Stimulated activated CD4-positive, alpha-beta T cell treated with anti-CD3 and anti-CD28 coated beads, Interleukin-1b, Interleukin-23, amount 100 ng/mL, for 1 hour (primary cell): Measurements from ENCODE around the gene ERVK3-1.
A peak's percentile ranks its signal among the peaks of the same experiment; 100 is the strongest.
"Not testable (repeated sequence)": the region's sequence is repeated elsewhere in the genome, so short reads cannot be mapped to it uniquely, and the experiment has no call there.

ENCODE experiments used
- DNase-seq, 2 donors: peaks; one replicate each; pipeline ENCODE4 v3.0.0-alpha.2; 2020; ENCODE audit warnings: low read depth in 2 of 2

Gene ERVK3-1

GRCh38 chr19:58304748-58305064 lies 471 bp upstream of the ERVK3-1 start:
- no peak for DNase-seq

DNA sequence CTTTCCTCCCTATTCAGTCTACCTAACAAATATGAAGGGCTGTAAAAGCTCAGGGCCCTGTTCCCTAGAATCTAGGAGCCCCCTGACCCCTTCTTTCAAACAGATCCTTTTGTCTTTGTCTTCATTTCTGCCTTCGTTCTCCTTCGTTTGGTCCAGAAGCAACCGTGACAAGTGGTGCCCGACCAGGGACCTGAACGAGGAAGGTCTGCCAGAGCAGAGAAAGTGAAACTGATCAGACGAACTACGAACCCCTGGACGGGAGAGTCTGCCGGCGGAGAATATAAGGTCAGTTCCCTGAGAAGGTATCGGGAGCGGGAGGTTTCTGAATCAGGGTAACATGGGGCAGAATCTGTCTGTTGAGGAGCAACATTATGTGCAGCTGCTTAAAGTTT lies 751 bp downstream of the ERVK3-1 start:
- no peak for DNase-seq

GRCh38 chr19:58307736-58308135 lies 2.6 kb downstream of the ERVK3-1 start:
- DNase-seq: no peak

- DNase-seq: not testable (repeated sequence)
Observed at GRCh38 chr19:58310685-58311084, 5.5 kb downstream of the ERVK3-1 start.

DNA sequence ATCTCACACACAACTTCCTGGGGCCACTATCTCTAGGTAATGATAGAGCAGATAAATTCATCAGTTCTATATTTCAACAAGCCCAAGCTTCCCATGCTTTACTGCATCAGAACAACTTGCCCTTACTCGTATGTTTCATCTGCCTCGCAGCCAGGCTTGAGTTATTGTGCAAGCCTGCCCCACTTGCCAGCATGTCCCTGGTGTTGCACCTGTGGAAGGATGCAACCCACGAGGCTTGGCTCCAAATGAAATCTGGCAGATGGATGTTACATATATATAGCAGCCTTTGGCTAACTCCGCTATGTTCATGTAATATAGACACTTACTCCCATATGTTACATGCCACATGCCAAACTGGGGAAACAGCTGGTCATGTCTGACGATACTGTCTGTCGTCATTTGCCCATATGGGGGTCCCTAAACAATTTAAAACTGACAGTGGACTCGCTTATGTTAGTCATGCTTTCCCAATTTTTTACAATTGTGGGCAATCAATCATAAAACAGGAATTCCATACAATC lies 6.2 kb downstream of the ERVK3-1 start:
- DNase-seq: no peak

GRCh38 chr19:58315580-58315979 lies 10.4 kb downstream of the ERVK3-1 start:
- DNase-seq: no peak

- DNase-seq: no peak
Observed at GRCh38 chr19:58317476-58318072, 12.4 kb downstream of the ERVK3-1 start.

- DNase-seq: no peak
Observed at GRCh38 chr19:58318297-58318696, 13.1 kb downstream of the ERVK3-1 start.

- no peak for DNase-seq
Observed at GRCh38 chr19:58319241-58319640, 14.1 kb downstream of the ERVK3-1 start.

GRCh38 chr19:58325311-58326022 lies 20.3 kb downstream of the ERVK3-1 start:
- no peak for DNase-seq

DNA sequence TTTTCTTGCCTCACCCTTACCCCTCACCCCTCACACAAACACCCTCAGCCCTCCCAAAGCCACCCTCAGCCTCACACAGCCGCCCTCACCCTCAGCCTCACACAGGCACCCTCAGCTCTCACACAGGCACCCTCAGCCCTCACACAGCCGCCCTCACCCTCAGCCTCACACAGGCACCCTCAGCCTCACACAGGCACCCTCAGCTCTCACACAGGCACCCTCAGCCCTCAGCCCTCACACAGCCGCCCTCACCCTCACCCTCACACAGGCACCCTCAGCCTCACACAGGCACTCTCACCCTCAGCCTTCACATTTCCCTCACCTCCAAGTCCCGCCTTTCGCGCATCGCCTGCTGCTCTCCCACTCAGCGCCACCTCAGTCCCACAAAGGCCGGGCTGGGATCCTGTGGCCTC lies 21.3 kb downstream of the ERVK3-1 start:
- DNase-seq: no peak

DNA sequence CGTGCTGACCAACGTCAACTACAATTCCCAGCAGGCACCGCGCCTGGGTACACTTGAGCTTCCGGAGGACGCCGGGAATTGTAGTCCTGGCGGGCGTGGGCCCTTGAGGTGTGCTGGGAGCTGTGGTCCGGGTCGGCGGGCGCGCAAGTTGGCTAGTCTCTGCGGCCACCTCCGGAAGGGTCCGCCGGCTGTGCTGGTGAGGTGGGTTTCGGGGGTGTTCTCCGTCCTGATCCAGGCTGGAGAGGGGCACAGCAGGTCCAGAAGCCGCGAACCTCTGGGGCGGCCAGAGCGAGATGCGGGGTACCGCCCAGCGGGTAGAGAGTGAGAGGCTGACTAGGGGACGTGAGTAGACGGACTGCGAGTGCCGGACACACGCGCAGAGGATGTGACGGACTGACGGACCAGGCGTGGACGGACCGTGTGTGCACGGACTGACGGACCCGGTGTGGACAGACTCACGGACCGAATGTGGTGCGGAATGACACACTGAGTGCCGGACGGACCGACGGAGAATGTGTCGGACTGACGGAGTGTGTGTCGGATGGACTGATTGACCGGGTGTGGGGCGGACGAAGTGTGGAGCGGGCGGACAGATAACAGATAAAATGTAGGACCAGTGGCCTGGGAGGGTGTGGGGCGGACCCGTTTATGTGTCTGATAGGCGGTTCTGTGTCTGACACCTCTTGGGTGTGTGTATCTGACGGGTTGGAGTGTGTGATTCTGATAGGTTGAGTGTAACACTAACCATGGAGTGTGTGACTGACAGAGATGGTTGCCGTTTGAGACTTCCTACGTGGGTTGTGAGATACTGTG lies 21.9 kb downstream of the ERVK3-1 start, which contains the start of gene ZSCAN22:
TSS of gene ZSCAN22 (plus strand) at position 81 of the 813 bp plus-strand sequence. CDS start 7,809 bp downstream, outside the sequence.
- peak; percentile 45 to 80 for DNase-seq

DNA sequence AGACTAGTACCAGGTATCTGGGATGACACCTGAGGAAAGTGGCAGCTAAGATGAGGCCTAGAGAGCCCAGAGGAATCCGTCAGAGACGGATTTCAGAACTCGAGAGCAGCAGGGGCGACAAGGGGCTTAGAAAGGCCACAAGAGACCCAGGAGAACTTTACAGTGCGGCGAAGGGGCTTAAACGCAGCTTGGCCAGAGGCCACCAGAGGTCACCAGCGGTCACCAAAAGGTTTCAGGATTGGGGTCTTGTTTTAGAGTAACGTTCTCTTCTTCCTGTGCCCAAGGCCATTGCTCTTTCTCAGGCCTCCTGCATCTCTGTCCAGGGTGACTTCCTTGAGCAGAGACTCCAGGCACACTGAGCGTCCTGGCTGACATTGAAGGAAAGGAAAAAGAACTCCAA lies 23.8 kb downstream of the ERVK3-1 start:
- DNase-seq: no peak

GRCh38 chr19:58330458-58330857 lies 25.3 kb downstream of the ERVK3-1 start:
- no peak for DNase-seq

DNA sequence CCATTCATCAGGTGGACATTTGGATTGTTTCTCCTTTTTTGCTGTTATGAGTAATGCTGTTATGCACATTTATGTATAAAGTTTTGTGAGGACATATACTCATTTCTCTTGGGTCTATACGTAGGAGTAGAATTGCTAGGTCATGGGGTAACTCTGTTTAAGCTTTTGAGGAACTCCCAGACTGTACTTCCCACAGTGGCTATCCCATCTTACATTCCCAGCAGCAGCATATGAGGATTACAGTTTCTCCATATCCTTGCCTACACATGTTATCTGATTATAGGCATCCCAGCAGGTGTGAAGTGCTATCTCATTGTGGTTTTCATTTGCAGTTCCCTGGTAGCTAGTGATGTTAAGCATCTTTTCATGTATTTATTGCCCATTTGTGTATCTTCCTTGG lies 27.5 kb downstream of the ERVK3-1 start:
- DNase-seq: no peak

DNA sequence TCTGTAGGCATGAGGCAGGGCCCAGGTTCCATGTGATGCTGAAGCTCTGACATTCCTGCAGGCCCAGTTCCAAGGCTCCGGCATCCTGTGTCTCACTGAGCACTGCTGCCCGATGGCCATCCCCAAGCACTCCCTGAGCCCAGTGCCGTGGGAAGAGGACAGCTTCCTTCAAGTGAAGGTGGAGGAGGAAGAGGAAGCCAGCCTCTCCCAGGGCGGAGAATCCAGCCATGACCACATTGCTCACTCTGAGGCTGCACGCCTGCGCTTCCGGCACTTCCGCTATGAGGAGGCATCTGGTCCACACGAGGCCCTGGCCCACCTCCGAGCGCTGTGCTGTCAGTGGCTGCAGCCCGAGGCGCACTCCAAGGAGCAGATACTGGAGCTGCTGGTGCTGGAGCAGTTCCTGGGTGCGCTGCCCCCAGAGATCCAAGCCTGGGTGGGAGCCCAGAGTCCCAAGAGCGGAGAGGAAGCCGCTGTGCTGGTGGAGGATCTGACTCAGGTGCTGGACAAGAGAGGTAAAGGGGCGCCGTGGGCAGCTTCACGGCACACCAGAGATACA lies 29.6 kb downstream of the ERVK3-1 start:
- DNase-seq: no peak

DNA sequence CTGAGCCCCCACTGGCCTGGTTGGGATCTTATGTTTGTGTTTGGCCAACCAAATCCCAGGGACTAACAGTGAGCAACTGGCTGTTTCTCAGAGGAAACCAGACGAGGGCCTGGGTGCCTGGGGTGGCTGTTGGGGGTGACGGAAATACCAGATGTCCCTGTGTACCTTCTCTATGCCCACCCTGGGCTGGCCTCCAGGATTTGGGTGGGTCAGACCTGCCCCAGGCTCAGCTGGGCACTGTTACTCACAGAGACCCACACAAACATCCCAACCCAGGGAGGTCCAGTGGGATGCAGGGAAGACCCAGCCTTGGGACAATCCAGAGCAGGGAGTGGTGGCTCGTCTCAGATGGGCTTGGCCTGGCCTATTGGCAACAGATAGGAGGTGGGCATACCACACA lies 30.5 kb downstream of the ERVK3-1 start:
- DNase-seq: no peak

DNA sequence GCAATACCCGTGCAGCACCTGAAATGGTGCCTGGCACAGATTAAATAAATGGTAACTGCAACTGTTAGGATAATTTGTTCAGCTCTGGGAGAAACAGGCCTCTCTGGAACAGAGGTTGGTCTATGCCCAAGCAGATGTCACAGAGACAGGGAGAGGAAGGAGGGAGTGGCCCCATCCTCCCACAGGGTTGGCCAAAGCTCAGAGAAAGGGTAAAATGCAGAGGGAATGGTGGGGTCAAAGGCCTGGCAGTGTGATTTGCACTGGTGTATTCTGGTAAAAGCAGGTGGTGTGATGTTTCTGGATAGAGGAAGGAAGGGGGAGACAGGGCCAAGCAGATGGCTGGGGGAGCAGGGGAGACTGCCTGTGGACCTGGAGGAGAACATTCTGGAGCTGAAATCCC lies 31.0 kb downstream of the ERVK3-1 start:
- DNase-seq: no peak

- DNase-seq: no peak
Observed at GRCh38 chr19:58336820-58337219, 31.6 kb downstream of the ERVK3-1 start.

- no peak for DNase-seq
Observed at GRCh38 chr19:58338336-58338735, 33.2 kb downstream of the ERVK3-1 start.

GRCh38 chr19:58338825-58339558 lies 33.8 kb downstream of the ERVK3-1 start:
- no peak for DNase-seq

GRCh38 chr19:58345558-58345957 lies 40.4 kb downstream of the ERVK3-1 start:
- DNase-seq: no peak
